Measurements from ENCODE around the gene RNF13. TPM values are rescaled to one million over a fixed set of nuclear protein-coding genes. Genes with fewer than 3 reads are reported as not detected.
A peak's percentile ranks its signal among the peaks of the same experiment; 100 is the strongest.
"Not testable (repeated sequence)": the region's sequence is repeated elsewhere in the genome, so short reads cannot be mapped to it uniquely, and the experiment has no call there.

Gene RNF13
- total RNA-seq, 1 experiment from 2014 or later, result 25.4 TPM

DNA sequence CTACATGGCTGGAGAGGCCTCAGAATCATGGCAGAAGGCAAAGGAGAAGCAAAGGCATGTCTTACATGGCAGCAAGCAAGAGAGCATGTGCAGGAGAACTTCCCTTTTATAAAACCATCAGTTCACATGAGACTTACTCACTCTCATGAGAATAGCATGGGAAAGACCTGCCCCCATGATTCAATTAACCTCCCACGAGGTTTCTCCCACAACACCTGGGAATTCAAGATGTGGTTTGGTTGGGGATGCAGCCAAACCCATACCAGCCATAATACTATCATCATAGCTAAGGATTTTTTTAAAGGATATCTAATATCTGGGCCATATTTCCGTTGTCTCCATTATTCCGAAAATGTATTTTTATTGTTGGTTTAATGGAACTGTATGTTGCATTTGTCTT is 26.5 kb downstream of the RNF13 start:
- DNase-seq (ENCODE audit: low read depth), result peak; percentile 29

- DNase-seq (ENCODE audit: low read depth), result no peak
These were observed 26.9 kb downstream of the RNF13 start for GRCh38 chr3:149839896-149840295.

- no peak for DNase-seq (ENCODE audit: low read depth)
These were observed 30.5 kb downstream of the RNF13 start for GRCh38 chr3:149843502-149843901.

DNA sequence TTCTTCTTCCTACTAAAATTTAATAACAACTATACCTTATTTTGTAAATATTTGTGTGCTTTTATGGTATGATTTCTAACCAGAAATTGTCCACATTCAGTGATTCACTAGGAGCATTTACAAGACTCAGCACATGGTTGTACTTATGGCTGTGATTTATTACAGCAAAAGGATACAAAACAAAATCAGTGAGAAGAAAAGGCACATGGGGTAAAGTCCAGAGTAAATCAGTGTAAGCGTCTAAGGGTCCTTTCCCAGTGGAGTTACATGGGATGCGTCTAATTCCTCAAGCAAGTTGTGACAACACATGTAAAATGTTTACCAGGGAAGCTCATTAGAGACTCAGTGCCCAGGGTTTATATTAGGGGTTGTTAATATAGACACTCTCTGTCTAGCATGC is 31.1 kb downstream of the RNF13 start:
- DNase-seq (ENCODE audit: low read depth), result no peak

DNA sequence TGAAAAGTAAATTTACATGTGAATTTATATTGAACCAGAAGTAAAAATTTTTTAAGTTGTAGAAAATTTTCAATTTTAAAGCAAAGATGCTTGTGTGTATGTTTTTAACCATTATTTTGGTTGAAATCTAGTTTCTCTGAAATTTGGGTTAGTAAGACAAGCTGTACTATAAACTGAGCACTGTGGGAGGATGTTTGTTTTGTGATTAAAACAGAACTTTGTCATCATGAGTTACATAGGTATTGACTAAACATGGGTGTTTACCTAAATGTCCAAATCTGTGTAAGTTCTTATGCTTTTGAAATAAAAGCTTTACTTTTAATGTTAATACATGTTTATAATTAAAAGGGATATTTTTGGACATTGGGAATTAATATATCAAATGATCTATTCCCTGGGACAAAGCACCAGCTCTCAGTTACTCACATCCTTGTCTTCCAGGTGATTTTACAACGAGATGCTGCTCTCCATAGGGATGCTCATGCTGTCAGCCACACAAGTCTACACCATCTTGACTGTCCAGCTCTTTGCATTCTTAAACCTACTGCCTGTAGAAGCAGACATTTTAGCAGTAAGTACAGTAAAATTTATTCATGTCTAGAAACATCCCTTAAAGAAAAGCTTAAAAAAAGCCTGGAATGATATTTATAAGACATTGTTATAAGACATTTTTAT is 32.7 kb downstream of the RNF13 start:
- DNase-seq (ENCODE audit: low read depth), result no peak

- no peak for DNase-seq (ENCODE audit: low read depth)
These were observed 35.2 kb downstream of the RNF13 start for GRCh38 chr3:149848238-149848637.

- DNase-seq (ENCODE audit: low read depth), result no peak
These were observed 35.7 kb downstream of the RNF13 start for GRCh38 chr3:149848688-149849087.

- DNase-seq (ENCODE audit: low read depth), result no peak
These were observed 38.0 kb downstream of the RNF13 start for GRCh38 chr3:149850787-149851584.

GRCh38 chr3:149858911-149859310 is 45.9 kb downstream of the RNF13 start:
- DNase-seq (ENCODE audit: low read depth), result no peak

DNA sequence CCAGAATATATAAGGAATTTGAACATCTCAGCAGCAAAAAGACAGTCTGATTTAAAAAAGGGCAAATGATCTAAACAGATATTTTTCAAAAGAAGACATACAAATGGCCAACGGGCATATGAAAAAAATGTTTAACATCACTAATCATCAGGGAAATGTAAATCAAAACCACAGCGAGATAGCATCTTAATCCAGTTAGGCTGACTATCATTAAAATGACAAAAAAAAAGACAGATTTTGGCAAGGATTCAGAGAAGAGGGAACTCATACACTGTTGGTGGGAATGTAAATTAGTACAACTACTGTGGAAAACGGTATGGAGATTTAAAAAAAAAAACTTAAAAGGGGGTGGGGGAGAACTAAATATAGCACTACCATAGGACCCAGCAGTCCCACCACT is 47.9 kb downstream of the RNF13 start:
- DNase-seq (ENCODE audit: low read depth), result no peak

- DNase-seq (ENCODE audit: low read depth), result no peak
These were observed 54.5 kb downstream of the RNF13 start for GRCh38 chr3:149867563-149867962.

DNA sequence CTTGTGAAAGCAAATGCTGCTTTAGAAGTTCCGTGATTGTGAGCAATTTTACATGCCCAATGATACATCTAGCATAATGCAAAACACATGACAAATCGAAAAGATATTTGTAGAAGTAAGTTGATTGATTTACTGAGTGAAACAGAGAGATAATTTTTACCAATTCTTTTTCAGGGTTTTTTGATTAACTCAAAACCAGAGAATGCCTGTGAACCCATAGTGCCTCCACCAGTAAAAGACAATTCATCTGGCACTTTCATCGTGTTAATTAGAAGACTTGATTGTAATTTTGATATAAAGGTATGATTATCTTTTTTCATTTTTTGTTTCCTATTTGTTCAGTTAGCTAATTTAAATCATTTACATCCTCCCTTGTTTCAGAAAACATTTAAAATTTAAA is 58.8 kb downstream of the RNF13 start:
- DNase-seq (ENCODE audit: low read depth), result no peak

GRCh38 chr3:149872589-149872988 is 59.6 kb downstream of the RNF13 start:
- DNase-seq (ENCODE audit: low read depth), result no peak

DNA sequence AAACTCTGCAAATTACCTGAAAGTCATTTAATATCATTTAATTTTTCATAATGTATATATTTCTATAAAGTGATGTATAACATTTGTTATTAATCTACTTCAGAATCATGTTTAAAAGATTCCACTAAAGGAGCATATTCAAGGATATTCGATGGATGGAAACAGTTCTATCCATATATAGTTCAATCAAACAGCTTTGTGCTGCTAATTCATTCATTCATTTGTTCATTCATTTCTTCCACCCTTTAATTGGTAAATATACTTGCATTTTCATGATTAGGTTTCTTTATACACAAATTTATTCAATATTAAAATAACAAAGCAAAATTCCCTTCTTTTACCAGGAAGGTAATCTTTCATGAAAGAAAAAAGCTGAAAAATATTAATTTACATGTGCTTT is 64.7 kb downstream of the RNF13 start:
- no peak for DNase-seq (ENCODE audit: low read depth)

DNA sequence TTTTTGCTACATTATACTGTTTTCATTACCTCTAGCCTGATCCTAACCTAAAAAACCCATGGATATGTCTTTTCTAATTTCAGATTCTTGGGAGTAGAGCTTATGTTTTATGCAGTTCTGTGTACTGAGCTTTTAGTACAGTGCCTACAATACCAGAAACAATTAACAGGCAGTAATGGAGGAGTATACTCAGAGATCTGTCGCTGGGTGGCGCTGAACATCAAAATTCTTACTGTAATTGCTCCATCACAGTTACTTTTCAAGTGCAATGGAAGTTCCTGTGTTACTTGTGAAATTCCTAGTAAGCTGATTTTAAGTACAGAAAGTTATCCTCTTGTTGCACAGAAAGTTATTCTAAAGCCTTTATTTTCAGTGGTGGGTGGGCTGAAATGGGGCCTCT is 66.9 kb downstream of the RNF13 start:
- peak; percentile 62 for DNase-seq (ENCODE audit: low read depth)

GRCh38 chr3:149881879-149882278 is 68.9 kb downstream of the RNF13 start:
- no peak for DNase-seq (ENCODE audit: low read depth)

GRCh38 chr3:149883134-149883533 is 70.1 kb downstream of the RNF13 start:
- DNase-seq (ENCODE audit: low read depth), result no peak

GRCh38 chr3:149883860-149884259 is 70.8 kb downstream of the RNF13 start:
- DNase-seq (ENCODE audit: low read depth), result not testable (repeated sequence)

DNA sequence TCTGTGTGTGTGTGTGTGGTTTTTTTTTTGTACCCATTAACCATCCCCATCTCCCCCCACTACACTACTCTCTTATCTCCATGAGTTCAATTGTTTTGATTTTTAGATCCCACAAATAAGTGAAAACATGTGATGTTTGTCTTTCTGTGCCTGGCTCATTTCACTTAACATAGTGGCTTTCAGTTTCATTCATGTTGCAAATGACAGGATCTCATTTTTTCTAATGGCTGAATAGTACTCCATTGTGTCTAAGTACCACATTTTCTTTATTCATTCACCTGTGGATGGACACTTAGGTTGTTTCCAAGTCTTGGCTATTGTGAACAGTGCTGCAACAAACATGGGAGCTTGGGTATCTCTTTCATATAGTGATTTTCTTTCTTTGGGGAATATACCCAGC is 71.8 kb downstream of the RNF13 start:
- not testable (repeated sequence) for DNase-seq (ENCODE audit: low read depth)

DNA sequence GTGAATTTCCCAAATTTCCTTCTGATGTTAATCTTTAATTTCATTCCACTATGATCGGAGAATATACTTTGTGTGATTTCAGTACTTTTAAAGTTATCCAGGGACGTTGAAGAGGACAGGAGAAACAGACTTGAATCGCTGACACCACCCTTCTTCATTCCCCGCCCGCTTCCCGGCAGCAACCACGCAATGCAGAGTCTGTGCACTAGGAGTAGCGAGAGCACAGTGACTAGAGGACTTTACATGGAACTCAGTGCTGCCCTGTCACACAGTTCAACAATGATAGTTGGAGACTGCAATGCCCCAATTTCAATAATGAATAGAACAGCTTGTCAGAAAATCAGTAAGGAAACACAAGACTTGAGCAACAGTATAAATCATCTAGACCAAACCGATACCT is 73.9 kb downstream of the RNF13 start:
- DNase-seq (ENCODE audit: low read depth), result no peak

GRCh38 chr3:149891621-149892020 is 78.6 kb downstream of the RNF13 start:
- no peak for DNase-seq (ENCODE audit: low read depth)

- DNase-seq (ENCODE audit: low read depth), result no peak
These were observed 79.4 kb downstream of the RNF13 start for GRCh38 chr3:149892371-149892770.

DNA sequence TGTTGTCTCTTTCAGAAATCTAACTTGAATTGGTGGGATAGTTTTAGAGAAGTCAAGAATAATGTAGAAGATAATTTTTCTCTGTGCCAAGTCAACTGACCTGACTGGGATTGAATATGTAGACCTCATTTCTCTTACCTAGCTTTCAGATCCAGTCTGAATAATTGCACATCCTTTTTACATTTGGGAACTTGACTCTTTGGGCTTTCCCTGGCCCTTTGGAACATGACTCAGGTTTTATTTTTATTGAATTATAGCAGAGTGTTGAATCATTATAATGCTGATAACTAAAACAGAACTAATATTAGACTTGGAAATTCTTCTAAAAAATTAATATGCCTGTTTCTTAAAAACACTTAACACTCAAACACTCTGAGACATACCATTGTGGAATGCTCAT is 81.2 kb downstream of the RNF13 start:
- DNase-seq (ENCODE audit: low read depth), result peak; percentile 29

All from LHCN-M2 (cell line).